Measurements from ENCODE around the gene LMF1.
A peak's percentile ranks its signal among the peaks of the same experiment; 100 is the strongest.
"Not testable (repeated sequence)": the region's sequence is repeated elsewhere in the genome, so short reads cannot be mapped to it uniquely, and the experiment has no call there.

LMF1 gene

GRCh38 chr16:820044-820408 lies 150.8 kb downstream of the LMF1 start:
- DNase-seq = not testable (repeated sequence)

GRCh38 chr16:819336-820043 lies 151.3 kb downstream of the LMF1 start:
- DNase-seq = no peak

- no peak for DNase-seq
These were observed 152.2 kb downstream of the LMF1 start for GRCh38 chr16:818592-818991.

- no peak for DNase-seq
These were observed 152.7 kb downstream of the LMF1 start for GRCh38 chr16:818132-818531.

GRCh38 chr16:817001-817906 lies 153.5 kb downstream of the LMF1 start:
- no peak for DNase-seq

- DNase-seq = no peak
These were observed 154.9 kb downstream of the LMF1 start for GRCh38 chr16:815861-816260.

- no peak for DNase-seq
These were observed 155.8 kb downstream of the LMF1 start for GRCh38 chr16:814974-815373.

- DNase-seq = no peak
These were observed 156.8 kb downstream of the LMF1 start for GRCh38 chr16:813916-814412.

- DNase-seq = peak; percentile 16
These were observed 157.4 kb downstream of the LMF1 start for GRCh38 chr16:813204-813915.

GRCh38 chr16:808085-808386 lies 162.7 kb downstream of the LMF1 start:
- DNase-seq = no peak

GRCh38 chr16:807347-808084 lies 163.3 kb downstream of the LMF1 start:
- peak; percentile 22 for DNase-seq

GRCh38 chr16:805474-805873 lies 165.3 kb downstream of the LMF1 start:
- no peak for DNase-seq

GRCh38 chr16:804193-805048 lies 166.4 kb downstream of the LMF1 start:
- DNase-seq = no peak

- DNase-seq = no peak
These were observed 167.1 kb downstream of the LMF1 start for GRCh38 chr16:803754-804080.
